Measurements from ENCODE around the gene LRRTM4.

GRCh38 chr2:76973610-76974009, 548.6 kb downstream of the LRRTM4 start:
- no peak for TF ChIP-seq CTCF (conservative IDR thresholded peaks at IDR 0.05; ENCODE audit: low read depth, low read length)
- no peak for TF ChIP-seq EZH2 (IDR thresholded peaks at IDR 0.05; ENCODE audit: borderline replicate concordance, low read depth, low read length, poor library complexity, severe bottlenecking)

All from A673 (cell line).